ENCODE results near the gene UGT2A1.

UGT2A1 gene

GRCh38 chr4:69589884-69590283 lies 63.2 kb downstream of the UGT2A1 start:
- no peak for TF ChIP-seq CTCF (conservative IDR thresholded peaks at IDR 0.05; ENCODE audit: low read depth, low read length)
- no peak for DNase-seq (ENCODE audit: low read depth)
- no peak overlapping the region for H3K4me3 ChIP-seq (ENCODE audit: low read length)

DNA sequence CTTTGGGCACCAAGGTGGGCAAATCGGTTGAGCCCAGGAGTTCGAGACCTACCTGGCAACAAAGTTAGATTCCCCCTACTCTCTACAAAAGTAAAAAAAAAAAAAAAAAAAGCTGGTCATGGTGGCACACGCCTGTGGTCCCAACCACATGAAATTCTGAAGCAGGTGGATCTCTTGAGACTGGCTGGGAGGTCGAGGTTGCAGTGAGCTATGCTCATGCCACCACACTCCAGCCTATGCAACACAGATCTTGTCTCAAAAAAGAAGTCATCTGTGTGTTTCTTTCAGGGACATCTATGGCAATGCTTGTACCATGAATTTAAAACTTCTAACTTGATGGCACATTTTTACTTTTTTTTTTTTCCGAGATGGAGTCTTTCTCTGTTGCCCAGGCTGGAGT lies 68.9 kb downstream of the UGT2A1 start:
- H3K4me3 ChIP-seq (ENCODE audit: low read length) = no peak overlapping the region
- no peak for TF ChIP-seq CTCF (conservative IDR thresholded peaks at IDR 0.05; ENCODE audit: low read depth, low read length)
- no peak for DNase-seq (ENCODE audit: low read depth)

DNA sequence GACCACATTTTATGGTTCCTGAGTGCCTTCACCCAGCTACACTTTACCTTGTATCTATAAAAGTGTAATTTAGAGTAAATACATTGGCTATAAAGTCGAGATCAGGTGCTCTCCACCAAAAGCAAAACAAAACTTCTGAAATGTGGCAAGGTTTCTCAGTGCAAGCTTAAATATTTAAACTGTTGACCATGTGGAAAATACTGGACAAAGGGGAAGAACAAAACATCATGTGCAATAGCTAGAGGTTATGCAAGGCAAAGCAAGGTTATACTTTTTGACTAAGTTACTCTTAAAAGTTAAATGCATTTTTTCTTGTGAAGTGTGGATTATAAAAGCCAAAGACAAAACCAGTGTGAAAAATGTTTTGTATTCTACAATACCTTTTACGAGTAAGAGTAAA lies 69.5 kb downstream of the UGT2A1 start:
- DNase-seq (ENCODE audit: low read depth) = no peak
- no peak for TF ChIP-seq CTCF (conservative IDR thresholded peaks at IDR 0.05; ENCODE audit: low read depth, low read length)
- no peak overlapping the region for H3K4me3 ChIP-seq (ENCODE audit: low read length)

DNA sequence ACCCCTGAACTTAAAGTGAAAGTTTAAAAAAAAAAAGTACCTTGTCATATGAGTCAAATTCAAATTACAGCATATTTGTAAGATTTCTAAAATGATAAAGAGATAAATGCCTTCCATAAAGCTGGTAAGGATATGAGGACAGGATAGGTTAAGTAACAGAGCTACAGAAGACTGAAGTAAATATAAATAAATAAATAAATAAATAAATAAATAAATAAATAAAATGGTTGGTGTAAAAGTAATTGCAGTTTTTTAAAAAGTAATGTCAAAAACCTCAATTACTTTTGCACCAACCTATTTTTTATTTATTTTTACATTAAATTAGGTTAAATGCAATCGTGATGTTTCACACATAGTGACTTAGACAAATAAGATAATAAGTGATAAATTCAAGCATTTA lies 75.8 kb downstream of the UGT2A1 start:
- H3K4me3 ChIP-seq (ENCODE audit: low read length) = no peak overlapping the region
- DNase-seq (ENCODE audit: low read depth) = no peak

DNA sequence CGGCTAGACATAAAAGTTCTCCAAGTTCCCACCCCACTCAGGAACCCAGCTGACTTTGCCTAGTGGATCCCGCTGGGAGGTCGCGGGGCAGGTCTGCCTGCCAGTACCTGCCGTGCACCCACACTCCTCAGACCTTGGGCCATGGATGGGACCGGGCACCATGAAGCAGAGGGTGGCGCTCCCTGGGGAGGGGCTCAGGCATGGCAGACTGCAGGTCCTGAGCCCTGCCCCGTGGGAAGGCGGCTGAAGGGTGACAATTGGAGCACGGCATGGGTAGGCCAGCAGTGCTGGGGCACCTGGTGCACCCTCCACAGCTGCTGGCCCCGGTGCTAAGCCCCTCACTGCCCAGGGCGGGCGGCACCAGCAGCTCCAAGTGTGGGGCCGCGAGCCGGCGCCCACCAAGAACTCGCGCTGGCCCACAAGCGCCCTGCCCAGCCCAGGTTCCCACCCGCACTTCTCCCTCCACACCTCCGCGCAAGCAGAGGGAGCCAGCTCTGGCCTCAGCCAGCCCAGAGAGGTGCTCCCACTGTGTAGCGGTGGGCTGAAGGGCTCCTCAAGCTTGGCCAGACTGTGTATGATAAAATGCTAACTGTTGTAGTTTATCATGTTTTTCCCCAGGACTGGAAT lies 76.7 kb downstream of the UGT2A1 start:
- DNase-seq (ENCODE audit: low read depth) = no peak
- no peak overlapping the region for H3K4me3 ChIP-seq (ENCODE audit: low read length)
- TF ChIP-seq CTCF (conservative IDR thresholded peaks at IDR 0.05; ENCODE audit: low read depth, low read length) = no peak

More for the DNA sequence above, 75.8 kb downstream of the UGT2A1 start:
- TF ChIP-seq CTCF (conservative IDR thresholded peaks at IDR 0.05; ENCODE audit: low read depth, low read length) = no peak

GRCh38 chr4:69568787-69569186 lies 84.3 kb downstream of the UGT2A1 start:
- no peak for TF ChIP-seq CTCF (conservative IDR thresholded peaks at IDR 0.05; ENCODE audit: low read depth, low read length)
- DNase-seq (ENCODE audit: low read depth) = no peak
- H3K4me3 ChIP-seq (ENCODE audit: low read length) = no peak overlapping the region

DNA sequence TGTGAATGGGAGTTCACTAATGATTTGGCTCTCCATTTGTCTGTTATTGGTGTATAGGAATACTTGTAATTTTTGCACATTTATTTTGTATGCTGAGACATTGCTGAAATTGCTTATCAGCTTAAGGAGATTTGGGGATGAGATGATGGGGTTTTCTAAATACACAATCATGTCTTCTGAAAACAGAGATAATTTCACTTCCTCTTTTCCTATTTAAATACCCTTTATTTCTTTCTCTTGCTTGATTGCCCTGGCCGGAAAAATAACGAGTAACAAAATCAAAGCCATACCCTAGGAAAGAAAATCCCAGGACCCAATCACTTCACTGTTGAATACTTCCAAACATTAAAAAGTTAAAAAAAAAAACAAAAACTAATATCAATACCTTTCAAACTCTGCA lies 89.6 kb downstream of the UGT2A1 start:
- no peak overlapping the region for H3K4me3 ChIP-seq (ENCODE audit: low read length)
- no peak for DNase-seq (ENCODE audit: low read depth)
- no peak for TF ChIP-seq CTCF (conservative IDR thresholded peaks at IDR 0.05; ENCODE audit: low read depth, low read length)

All from retinal pigment epithelial cell (primary cell).